CD4-positive, alpha-beta T cell (primary cell): ENCODE measurements around the gene DNPEP. TPM values are rescaled to one million over a fixed set of nuclear protein-coding genes. Genes with fewer than 3 reads are reported as not detected.

Experiments used
- ATAC-seq: fragments of 200-7000 bp; cut with Tn5 transposase; one replicate; pipeline ENCODE4 v1.10.0; 2022; ENCODE audit warnings: mild to moderate bottlenecking; ENCODE audit not compliant: poor library complexity
- CTCF ChIA-PET: fragments of 350-600 bp; sonication (Branson Sonifier 250); formaldehyde crosslinking; loops from one replicate; lab custom pipeline; 2021; ENCODE audit warnings: antibody characterized with exemption, inconsistent platforms; lab: Charles Lee
- POLR2A ChIA-PET: fragments of 350-600 bp; sonication (Branson Sonifier 250); formaldehyde crosslinking; loops from one replicate; lab custom pipeline; 2021; ENCODE audit warnings: antibody characterized with exemption, inconsistent platforms; lab: Charles Lee
- DNase-seq, 14 experiments: peaks; one replicate each; pipeline ENCODE4 v3.0.0-alpha.2; 2013 to 2020; ENCODE audit warnings: mixed read lengths in 2 of 14
- H3K27ac ChIP-seq, 2 donors: one replicate each; pipeline versions ENCODE4 v1.5.1 to v1.7.0; 2013; ENCODE audit warnings: low read length in 2 of 2, low read depth in 1 of 2, mild to moderate bottlenecking in 1 of 2
- H3K27me3 ChIP-seq, 2 experiments: 1 replicate in 1 of 2; 2 replicates in 1 of 2; pipeline versions ENCODE4 v1.6.1 to v1.7.0; 2013; ENCODE audit warnings: low read length in 2 of 2, control low read depth in 1 of 2, mild to moderate bottlenecking in 1 of 2, moderate library complexity in 1 of 2; ENCODE audit not compliant: insufficient read depth in 2 of 2, control insufficient read depth in 1 of 2
- H3K36me3 ChIP-seq: one replicate; pipeline ENCODE4 v1.6.1; 2013; ENCODE audit warnings: low read length, control low read depth; ENCODE audit not compliant: insufficient read depth
- H3K4me1 ChIP-seq: one replicate; pipeline ENCODE4 v1.6.1; 2013; ENCODE audit warnings: low read length, control low read depth; ENCODE audit not compliant: insufficient read depth
- H3K4me3 ChIP-seq: one replicate; pipeline ENCODE4 v1.5.1; 2013; ENCODE audit warnings: mild to moderate bottlenecking, low read length, moderate library complexity
- H3K9me3 ChIP-seq, 2 experiments: 1 replicate in 1 of 2; 2 replicates in 1 of 2; pipeline versions ENCODE4 v1.6.1 to v1.7.0; 2013; ENCODE audit warnings: low read length in 2 of 2, mild to moderate bottlenecking in 2 of 2, control low read depth in 1 of 2, moderate library complexity in 1 of 2; ENCODE audit not compliant: control insufficient read depth in 1 of 2, insufficient read depth in 1 of 2
- H3K27ac Mint-ChIP-seq: one replicate; pipeline ENCODE4 v1.8.0; 2020; ENCODE audit warnings: mixed read lengths
- H3K27me3 Mint-ChIP-seq: one replicate; pipeline ENCODE4 v1.8.0; 2021; ENCODE audit warnings: mixed read lengths
- H3K36me3 Mint-ChIP-seq: one replicate; pipeline ENCODE4 v1.8.0; 2021; ENCODE audit warnings: low read depth, mixed read lengths
- H3K4me1 Mint-ChIP-seq: one replicate; pipeline ENCODE4 v1.8.0; 2021; ENCODE audit warnings: low read depth, mixed read lengths
- H3K4me3 Mint-ChIP-seq: one replicate; pipeline ENCODE4 v1.8.0; 2020; ENCODE audit warnings: mild to moderate bottlenecking, mixed read lengths
- H3K9me3 Mint-ChIP-seq: one replicate; pipeline ENCODE4 v1.8.0; 2020; ENCODE audit warnings: mixed read lengths
- CTCF ChIP-seq: fragments of 200-600 bp; IDR thresholded peaks from one replicate; pipeline ENCODE4 v1.8.0; 2022; ENCODE audit warnings: antibody characterized with exemption, mild to moderate bottlenecking
- intact Hi-C, 2 experiments: fragments of 100-400 bp; cut with DNase I in 1 of 2; cut with micrococcal nuclease in 1 of 2; formaldehyde crosslinking; loops; one replicate each; pipeline versions ENCODE4 v1.15.1 to v1.9.0; 2023 to 2025; cut with DNase I, micrococcal nuclease
- total RNA-seq, 174 experiments: library from RNA in 2 of 174; stranded (reverse) in 2 of 174; gene quantifications; one replicate each; pipeline ENCODE4 v1.2.3 and lab custom pipeline; 2021 to 2026

DNPEP gene
- total RNA-seq, 2 experiments from 2014 or later = 99.0 to 99.9 TPM

- DNase-seq = no peak
- no peak for TF ChIP-seq CTCF
- Histone ChIP-seq H3K4me3 (no peak overlapping the region), H3K27me3 (peaks cover 0 to 2% of the 10 kb centered on the region in 2 experiments), H3K9me3 (no peaks in the 10 kb centered on the region), H3K36me3 (no peaks in the 10 kb centered on the region), H3K27ac (no peak overlapping the region), H3K4me1 (peaks cover 2% of the 10 kb centered on the region)
- ATAC-seq = no peak
- H3K4me1 Mint-ChIP-seq = no peaks in the 10 kb centered on the region
- no peak overlapping the region for H3K27ac Mint-ChIP-seq
- CTCF ChIA-PET = interaction anchor here (0.5 kb wide), 1 partner anchor 92 kb away, joined by 4 read pairs; no protein-coding TSS in a partner anchor
- POLR2A ChIA-PET = no interaction called here
- H3K27me3 Mint-ChIP-seq = peaks cover 43% of the 10 kb centered on the region
- intact Hi-C loops = no loop called here
- no peak overlapping the region for H3K4me3 Mint-ChIP-seq
- no peaks in the 10 kb centered on the region for H3K36me3 Mint-ChIP-seq
- no peaks in the 10 kb centered on the region for H3K9me3 Mint-ChIP-seq
Observed at GRCh38 chr2:219344751-219345430, 42.8 kb downstream of the DNPEP start.

- H3K9me3 Mint-ChIP-seq = peaks cover 8% of the 10 kb centered on the region
- peaks cover 42 to 43% of the 10 kb centered on the region in 2 experiments for H3K27me3 ChIP-seq
Observed at GRCh38 chr2:219335373-219335786, 52.3 kb downstream of the DNPEP start.

DNA sequence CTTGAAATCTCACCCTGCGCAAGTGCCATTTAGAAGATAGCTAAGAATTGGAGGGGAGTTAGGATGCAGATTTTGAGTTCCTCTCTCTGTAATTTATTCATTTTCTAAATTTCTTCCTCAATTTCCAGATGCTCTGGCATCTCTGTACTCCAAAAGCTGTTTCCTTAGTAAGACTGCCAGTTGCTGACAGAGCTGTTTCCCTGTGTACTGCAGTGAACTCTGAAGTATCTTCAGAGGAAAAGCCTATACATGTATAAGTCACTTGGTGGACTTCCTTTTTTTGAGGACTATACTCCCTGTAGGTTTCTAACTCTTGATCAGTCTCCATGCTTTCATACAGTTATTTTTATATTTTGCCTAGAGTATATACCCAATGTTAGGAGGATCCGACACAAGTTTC is 53.6 kb downstream of the DNPEP start:
- Mint-ChIP-seq H3K9me3 (peaks cover 6% of the 10 kb centered on the region), H3K27ac (no peak overlapping the region), H3K4me1 (no peaks in the 10 kb centered on the region), H3K36me3 (no peaks in the 10 kb centered on the region), H3K27me3 (peaks cover 87% of the 10 kb centered on the region), H3K4me3 (no peak overlapping the region)
- intact Hi-C loops = no loop called here
- Histone ChIP-seq H3K4me1 (no peaks in the 10 kb centered on the region), H3K36me3 (no peaks in the 10 kb centered on the region), H3K4me3 (no peak overlapping the region), H3K9me3 (peaks cover 10 to 21% of the 10 kb centered on the region in 2 experiments), H3K27ac (no peak overlapping the region), H3K27me3 (peaks cover 45 to 50% of the 10 kb centered on the region in 2 experiments)
- DNase-seq (no peak), ATAC-seq (no peak)
- no peak for TF ChIP-seq CTCF
- ChIA-PET POLR2A (no interaction called here), CTCF (no interaction called here)

More at GRCh38 chr2:219335373-219335786, 52.3 kb downstream of the DNPEP start:
- Mint-ChIP-seq H3K4me3 (no peak overlapping the region), H3K4me1 (no peaks in the 10 kb centered on the region), H3K36me3 (no peaks in the 10 kb centered on the region), H3K27me3 (peaks cover 82% of the 10 kb centered on the region), H3K27ac (no peak overlapping the region)
- H3K36me3 ChIP-seq = no peaks in the 10 kb centered on the region
- POLR2A ChIA-PET = no interaction called here
- CTCF ChIA-PET = no interaction called here
- DNase-seq = no peak
- H3K9me3 ChIP-seq = peaks cover 10 to 21% of the 10 kb centered on the region in 2 experiments
- TF ChIP-seq CTCF = no peak
- intact Hi-C loops = no loop called here
- H3K27ac ChIP-seq = no peak overlapping the region
- no peak for ATAC-seq
- H3K4me1 ChIP-seq = no peaks in the 10 kb centered on the region
- H3K4me3 ChIP-seq = no peak overlapping the region
